IMR-90 (cell line): ENCODE results near the gene GANC. TPM values are rescaled to one million over a fixed set of nuclear protein-coding genes. Genes with fewer than 3 reads are reported as not detected.

Source experiments
- ATAC-seq: fragments of 200-7000 bp; cut with Tn5 transposase; 2 replicates; pipeline ENCODE4 v1.9.1; 2020; ENCODE audit warnings: low read depth, mild to moderate bottlenecking, moderate library complexity
- BruUV-seq: library from RNA; stranded (reverse); fragments of 400-500 nt; replicated peaks from 2 replicates; lab custom pipeline; 2021; lab: Mats Ljungman, UMichigan
- CTCF ChIA-PET: fragments of 300-600 bp; formaldehyde crosslinking; extraction: SDS; loops from one replicate; lab custom pipeline; 2021; ENCODE audit warnings: antibody characterized with exemption; lab: Yijun Ruan, JAX
- POLR2A ChIA-PET: fragments of 300-600 bp; sonication (Branson Sonifier 250); formaldehyde crosslinking; loops from one replicate; lab custom pipeline; 2022; ENCODE audit warnings: antibody characterized with exemption; ENCODE audit not compliant: unreplicated experiment; lab: Charles Lee
- DNase-seq: peaks from one replicate; pipeline ENCODE4 v3.0.0; 2013
- H2AFZ ChIP-seq: replicated peaks from 2 replicates; pipeline ENCODE3; 2013; ENCODE audit warnings: low read length, mild to moderate bottlenecking; ENCODE audit not compliant: poor library complexity
- H2AK5ac ChIP-seq: 2 replicates; pipeline ENCODE4 v1.6.1; 2013; ENCODE audit warnings: low read depth, low read length, inconsistent platforms
- H2AK9ac ChIP-seq: replicated peaks from 2 replicates; pipeline ENCODE3; 2013; ENCODE audit warnings: mild to moderate bottlenecking, low read depth, low read length, moderate library complexity; ENCODE audit not compliant: poor library complexity
- H2BK120ac ChIP-seq: 2 replicates; pipeline ENCODE4 v1.6.1; 2013; ENCODE audit warnings: low read depth, low read length, inconsistent platforms
- H2BK15ac ChIP-seq: 3 replicates; pipeline ENCODE4 v1.6.1; 2013; ENCODE audit warnings: low read depth, low read length, inconsistent platforms
- H2BK20ac ChIP-seq: 2 replicates; pipeline ENCODE4 v1.6.1; 2013; ENCODE audit warnings: low read depth, mild to moderate bottlenecking, inconsistent platforms, low read length, moderate library complexity
- H2BK5ac ChIP-seq: 2 replicates; pipeline ENCODE4 v1.6.1; 2013; ENCODE audit warnings: mild to moderate bottlenecking, low read depth, low read length, inconsistent platforms; ENCODE audit not compliant: poor library complexity, severe bottlenecking
- H3K14ac ChIP-seq: replicated peaks from 2 replicates; pipeline ENCODE4 v1.6.1; 2013; ENCODE audit warnings: low read depth, low read length, inconsistent platforms
- H3K18ac ChIP-seq: 2 replicates; pipeline ENCODE4 v1.6.1; 2013; ENCODE audit warnings: low read depth, low read length, control low read depth
- H3K23ac ChIP-seq: 2 replicates; pipeline ENCODE4 v1.6.1; 2013; ENCODE audit warnings: low read depth, low read length, inconsistent platforms
- H3K27ac ChIP-seq: 2 replicates; pipeline ENCODE4 v1.5.1; 2013; ENCODE audit warnings: mild to moderate bottlenecking, control low read depth, low read length; ENCODE audit not compliant: insufficient read depth
- H3K27me3 ChIP-seq: 2 replicates; pipeline ENCODE4 v1.6.1; 2013; ENCODE audit warnings: low read length; ENCODE audit not compliant: control insufficient read depth, insufficient read depth
- H3K36me3 ChIP-seq: 2 replicates; pipeline ENCODE4 v1.6.1; 2013; ENCODE audit warnings: low read length, mixed read lengths; ENCODE audit not compliant: control insufficient read depth, insufficient read depth
- H3K4ac ChIP-seq: 2 replicates; pipeline ENCODE4 v1.6.1; 2013; ENCODE audit warnings: low read depth, low read length, inconsistent platforms
- H3K4me1 ChIP-seq: 2 replicates; pipeline ENCODE4 v1.6.1; 2013; ENCODE audit warnings: low read length, mixed read lengths; ENCODE audit not compliant: control insufficient read depth, insufficient read depth
- H3K4me2 ChIP-seq: 2 replicates; pipeline ENCODE4 v1.6.1; 2013; ENCODE audit warnings: low read depth, mild to moderate bottlenecking, control low read depth, low read length, moderate library complexity
- H3K4me3 ChIP-seq: 2 replicates; pipeline ENCODE4 v1.5.1; 2013; ENCODE audit warnings: low read depth, mild to moderate bottlenecking, control low read depth, low read length, moderate library complexity; ENCODE audit not compliant: insufficient read depth
- H3K56ac ChIP-seq: 2 replicates; pipeline ENCODE4 v1.6.1; 2013; ENCODE audit warnings: low read length, inconsistent platforms; ENCODE audit not compliant: insufficient read depth; ENCODE audit errors: extremely low read depth
- H3K79me1 ChIP-seq, 2 experiments: 2 replicates each; pipeline ENCODE4 v1.6.1; 2013; ENCODE audit warnings: low read length in 2 of 2, inconsistent platforms in 1 of 2, low read depth in 1 of 2
- H3K9ac ChIP-seq: 2 replicates; pipeline ENCODE4 v1.6.1; 2013; ENCODE audit warnings: low read depth, low read length, control low read depth
- H3K9me1 ChIP-seq: 2 replicates; pipeline ENCODE4 v1.6.1; 2013; ENCODE audit warnings: low read length, inconsistent platforms; ENCODE audit not compliant: insufficient read depth
- H3K9me3 ChIP-seq: 2 replicates; pipeline ENCODE4 v1.6.1; 2013; ENCODE audit warnings: low read length; ENCODE audit not compliant: control insufficient read depth, insufficient read depth
- H4K20me1 ChIP-seq: 2 replicates; pipeline ENCODE4 v1.6.1; 2013; ENCODE audit warnings: low read length, inconsistent platforms; ENCODE audit not compliant: insufficient read depth
- H4K5ac ChIP-seq: 2 replicates; pipeline ENCODE4 v1.6.1; 2013; ENCODE audit warnings: mild to moderate bottlenecking, low read depth, low read length, control low read depth
- H4K8ac ChIP-seq, 2 experiments: 2 replicates each; pipeline ENCODE4 v1.6.1; 2013; ENCODE audit warnings: low read depth in 2 of 2, low read length in 2 of 2, control low read depth in 1 of 2, inconsistent platforms in 1 of 2
- H4K91ac ChIP-seq: 2 replicates; pipeline ENCODE4 v1.6.1; 2013; ENCODE audit warnings: low read depth, low read length, inconsistent platforms; ENCODE audit not compliant: insufficient read depth
- CEBPB ChIP-seq: IDR thresholded peaks from 2 replicates; pipeline ENCODE4 v1.6.1; 2012; ENCODE audit warnings: low read depth, low read length, improper control_type of control experiment
- MAFK ChIP-seq: IDR thresholded peaks from 2 replicates; pipeline ENCODE4 v1.6.1; 2012; ENCODE audit warnings: low read depth, low read length, improper control_type of control experiment
- MAZ ChIP-seq: IDR thresholded peaks from 2 replicates; pipeline ENCODE4 v1.6.1; 2012; ENCODE audit warnings: low read depth, mild to moderate bottlenecking, low read length, improper control_type of control experiment, moderate library complexity, borderline replicate concordance
- RCOR1 ChIP-seq: IDR thresholded peaks from 2 replicates; pipeline ENCODE4 v1.6.1; 2012; ENCODE audit warnings: mild to moderate bottlenecking, low read length, improper control_type of control experiment; ENCODE audit not compliant: insufficient replicate concordance
- RFX5 ChIP-seq: IDR thresholded peaks from 2 replicates; pipeline ENCODE4 v1.8.0; 2012; ENCODE audit warnings: low read depth, mild to moderate bottlenecking, low read length, moderate library complexity
- USF2 ChIP-seq: fragments of 150-350 bp; IDR thresholded peaks from 2 replicates; pipeline ENCODE4 v1.6.1; 2017; ENCODE audit warnings: mild to moderate bottlenecking, antibody characterized with exemption, low read length, low read depth
- WGBS, 2 experiments: methylation state at CpG; one replicate each; pipeline versions ENCODE4 v1.1.5 to v1.1.7; 2013; ENCODE audit warnings: missing lambda C conversion rate in 2 of 2; ENCODE audit not compliant: insufficient read length in 1 of 2; ENCODE audit errors: extremely low coverage in 2 of 2; 5-methylcytosine and 5-hydroxymethylcytosine counted together
- dilution Hi-C: fragments of 300-500 bp; cut with HindIII; formaldehyde crosslinking; loops from one replicate; pipeline ENCODE4 v1.14.3; 2018; ENCODE audit warnings: low sequenced_read_pairs; ENCODE audit not compliant: unreplicated experiment
- in situ Hi-C: fragments of 300-500 bp; cut with MboI; formaldehyde crosslinking; loops from 3 replicates; pipeline ENCODE4 v1.14.3; 2019; ENCODE audit warnings: low sequenced_read_pairs, inconsistent platforms, mixed read lengths
- intact Hi-C: fragments of 100-400 bp; cut with micrococcal nuclease; formaldehyde crosslinking; loops from 2 replicates; pipeline ENCODE4 v1.10.0; 2022
- polyA plus RNA-seq, 3 experiments: library from polyadenylated mRNA; depleted of rRNA; stranded (reverse); fragments of >200 nt; gene quantifications; 2 replicates each; pipeline ENCODE4 v1.2.3, GENCODE V29; 2012; ENCODE audit warnings: low replicate concordance in 1 of 3
- total RNA-seq: library from RNA; depleted of rRNA; stranded (reverse); fragments of >200 nt; gene quantifications from 2 replicates; pipeline ENCODE4 v1.2.3, GENCODE V29; 2012
- TF ChIP-seq, protein P1 (sequence below): conservative IDR thresholded peaks from 2 replicates; pipeline ENCODE4 v1.5.1; 2012; ENCODE audit warnings: mild to moderate bottlenecking, low read depth, low read length, improper control_type of control experiment

Gene GANC
- total and polyA plus RNA-seq, 2 of the 4 experiments (the other 2 are of a cell fraction), result 7.1 to 19.2 TPM

GRCh38 chr15:42240823-42241222 is 32.2 kb upstream of the GANC start:
- no peaks in the 10 kb centered on the region for H4K20me1 ChIP-seq
- no peak overlapping the region for H2AK5ac ChIP-seq
- no peak overlapping the region for H4K5ac ChIP-seq
- WGBS, 2 experiments, result no CpG with 5 or more reads among the region's 1 CpG
- peak overlapping the region; percentile 88 for H2BK5ac ChIP-seq
- H3K56ac ChIP-seq, result no peak overlapping the region
- ChIA-PET CTCF (no interaction called here), POLR2A (no interaction called here)
- no peaks in the 10 kb centered on the region for H3K27me3 ChIP-seq
- H3K18ac ChIP-seq, result no peak overlapping the region
- ATAC-seq, result no peak
- no peak for TF ChIP-seq MAFK
- TF ChIP-seq MAZ, result no peak
- no peak for TF ChIP-seq CEBPB
- TF ChIP-seq RFX5, result no peak
- TF ChIP-seq, protein P1, sequence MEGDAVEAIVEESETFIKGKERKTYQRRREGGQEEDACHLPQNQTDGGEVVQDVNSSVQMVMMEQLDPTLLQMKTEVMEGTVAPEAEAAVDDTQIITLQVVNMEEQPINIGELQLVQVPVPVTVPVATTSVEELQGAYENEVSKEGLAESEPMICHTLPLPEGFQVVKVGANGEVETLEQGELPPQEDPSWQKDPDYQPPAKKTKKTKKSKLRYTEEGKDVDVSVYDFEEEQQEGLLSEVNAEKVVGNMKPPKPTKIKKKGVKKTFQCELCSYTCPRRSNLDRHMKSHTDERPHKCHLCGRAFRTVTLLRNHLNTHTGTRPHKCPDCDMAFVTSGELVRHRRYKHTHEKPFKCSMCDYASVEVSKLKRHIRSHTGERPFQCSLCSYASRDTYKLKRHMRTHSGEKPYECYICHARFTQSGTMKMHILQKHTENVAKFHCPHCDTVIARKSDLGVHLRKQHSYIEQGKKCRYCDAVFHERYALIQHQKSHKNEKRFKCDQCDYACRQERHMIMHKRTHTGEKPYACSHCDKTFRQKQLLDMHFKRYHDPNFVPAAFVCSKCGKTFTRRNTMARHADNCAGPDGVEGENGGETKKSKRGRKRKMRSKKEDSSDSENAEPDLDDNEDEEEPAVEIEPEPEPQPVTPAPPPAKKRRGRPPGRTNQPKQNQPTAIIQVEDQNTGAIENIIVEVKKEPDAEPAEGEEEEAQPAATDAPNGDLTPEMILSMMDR, result no peak
- no peak for TF ChIP-seq RCOR1
- TF ChIP-seq USF2, result no peak
- H3K27ac ChIP-seq, result no peak overlapping the region
- H2AFZ ChIP-seq, result no peak overlapping the region
- 0 out of 2 replicates have a peak overlapping the region, but pooled peaks have one; percentile 14 for H2BK120ac ChIP-seq
- no peak overlapping the region for H3K14ac ChIP-seq
- dilution Hi-C loops, result no loop called here
- H4K91ac ChIP-seq, result 0 out of 2 replicates have a peak overlapping the region, but pooled peaks have one; percentile 7
- H2BK15ac ChIP-seq, result no peak overlapping the region
- H3K79me1 ChIP-seq, result peaks cover 13 to 34% of the 10 kb centered on the region in 2 experiments
- H4K8ac ChIP-seq, result no peak overlapping the region
- no peak overlapping the region for H3K9ac ChIP-seq
- in situ Hi-C loops, result no loop called here
- H3K4me3 ChIP-seq, result no peak overlapping the region
- no peak for DNase-seq
- no peak overlapping the region for H3K4ac ChIP-seq
- no peak overlapping the region for H2AK9ac ChIP-seq
- no peak overlapping the region for H2BK20ac ChIP-seq
- H3K9me1 ChIP-seq, result peaks cover 3% of the 10 kb centered on the region; the same call in 1 of the 2 replicates
- intact Hi-C loops, result no loop called here
- H3K23ac ChIP-seq, result no peak overlapping the region
- H3K36me3 ChIP-seq, result peaks cover 24% of the 10 kb centered on the region
- H3K4me2 ChIP-seq, result no peak overlapping the region
- H3K4me1 ChIP-seq, result peaks cover 2% of the 10 kb centered on the region; the same call in 1 of the 2 replicates
- no TSS peak for BruUV-seq
- H3K9me3 ChIP-seq, result no peaks in the 10 kb centered on the region
